Transverse colon (tissue), 4 donors: Measurements from ENCODE around the gene C9orf78.

ENCODE experiments used
- EP300 ChIP-seq: sonication (generic); formaldehyde crosslinking; IDR thresholded peaks from one replicate; pipeline ENCODE4 v1.6.1; 2017; ENCODE audit warnings: antibody characterized with exemption, low read depth
- POLR2A ChIP-seq: fragments of 450-650 bp; IDR thresholded peaks from one replicate; pipeline ENCODE4 v1.6.1; 2016; ENCODE audit warnings: antibody characterized with exemption, mild to moderate bottlenecking, moderate library complexity
- POLR2AphosphoS5 ChIP-seq, 3 donors: sonication (generic); formaldehyde crosslinking; IDR thresholded peaks; one replicate each; pipeline ENCODE4 v1.6.1; 2016; ENCODE audit warnings: antibody characterized with exemption in 3 of 3
- TF ChIP-seq, protein P1 (sequence below), 5 experiments: fragments of 200-600 bp in 3 of 5; fragments of 450-650 bp in 2 of 5; sonication (generic) in 3 of 5; IDR thresholded peaks; 1 replicate in 2 of 5; 2 replicates in 3 of 5; pipeline ENCODE4 v1.5.1; 2016 to 2017; ENCODE audit warnings: antibody characterized with exemption in 5 of 5, inconsistent platforms in 3 of 5, mild to moderate bottlenecking in 2 of 5, moderate library complexity in 1 of 5

DNA sequence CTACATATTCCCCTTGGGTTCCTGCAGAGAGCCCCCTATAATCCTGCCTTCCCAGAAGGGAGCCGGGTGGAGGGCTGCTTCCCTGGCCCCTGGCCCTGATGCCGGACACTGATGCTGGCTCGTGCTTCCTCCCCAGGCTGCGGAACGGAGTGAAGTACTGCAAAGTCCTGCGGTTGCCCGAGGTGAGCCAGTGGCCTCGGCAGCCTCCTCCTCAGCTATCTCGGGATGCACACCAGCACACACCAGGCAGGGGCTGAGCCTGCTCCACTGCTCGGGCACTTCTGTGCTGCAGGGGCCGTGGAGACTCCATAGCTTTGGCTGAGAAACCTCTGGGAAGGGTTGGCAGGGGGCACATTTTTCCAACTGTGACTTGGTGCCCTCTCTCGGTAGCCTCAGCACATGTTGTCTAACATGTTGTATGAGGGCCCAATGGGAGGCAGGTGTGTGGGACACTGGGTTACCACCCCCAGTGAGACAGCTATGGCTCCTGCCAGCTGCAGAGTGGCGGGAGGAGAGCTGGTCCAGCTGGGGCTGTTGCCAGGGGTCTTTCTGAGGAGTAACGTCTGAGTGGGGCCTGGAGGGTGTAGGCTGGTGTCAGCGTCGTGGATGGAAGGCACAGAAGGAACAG lies 38.6 kb upstream of the C9orf78 start:
- TF ChIP-seq, protein P1, sequence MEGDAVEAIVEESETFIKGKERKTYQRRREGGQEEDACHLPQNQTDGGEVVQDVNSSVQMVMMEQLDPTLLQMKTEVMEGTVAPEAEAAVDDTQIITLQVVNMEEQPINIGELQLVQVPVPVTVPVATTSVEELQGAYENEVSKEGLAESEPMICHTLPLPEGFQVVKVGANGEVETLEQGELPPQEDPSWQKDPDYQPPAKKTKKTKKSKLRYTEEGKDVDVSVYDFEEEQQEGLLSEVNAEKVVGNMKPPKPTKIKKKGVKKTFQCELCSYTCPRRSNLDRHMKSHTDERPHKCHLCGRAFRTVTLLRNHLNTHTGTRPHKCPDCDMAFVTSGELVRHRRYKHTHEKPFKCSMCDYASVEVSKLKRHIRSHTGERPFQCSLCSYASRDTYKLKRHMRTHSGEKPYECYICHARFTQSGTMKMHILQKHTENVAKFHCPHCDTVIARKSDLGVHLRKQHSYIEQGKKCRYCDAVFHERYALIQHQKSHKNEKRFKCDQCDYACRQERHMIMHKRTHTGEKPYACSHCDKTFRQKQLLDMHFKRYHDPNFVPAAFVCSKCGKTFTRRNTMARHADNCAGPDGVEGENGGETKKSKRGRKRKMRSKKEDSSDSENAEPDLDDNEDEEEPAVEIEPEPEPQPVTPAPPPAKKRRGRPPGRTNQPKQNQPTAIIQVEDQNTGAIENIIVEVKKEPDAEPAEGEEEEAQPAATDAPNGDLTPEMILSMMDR (IDR thresholded peaks at IDR 0.05): no peak
- TF ChIP-seq POLR2A (no peak), POLR2AphosphoS5 (IDR thresholded peaks at IDR 0.05) (no peak), EP300 (no peak)
